Activated CD4-positive, alpha-beta T cell treated with anti-CD3 and anti-CD28 coated beads for 36 hours (primary cell): ENCODE results near the gene CAPG. TPM values are rescaled to one million over a fixed set of nuclear protein-coding genes. Genes with fewer than 3 reads are reported as not detected.
"Not testable (repeated sequence)": the region's sequence is repeated elsewhere in the genome, so short reads cannot be mapped to it uniquely, and the experiment has no call there.

Source experiments
- ATAC-seq: fragments of 200-7000 bp; cut with Tn5 transposase; one replicate; pipeline ENCODE4 v1.10.0; 2021; ENCODE audit warnings: mild to moderate bottlenecking, moderate library complexity
- CTCF ChIA-PET: fragments of 350-600 bp; sonication (Branson Sonifier 250); formaldehyde crosslinking; loops from one replicate; lab custom pipeline; 2021; ENCODE audit warnings: antibody characterized with exemption; lab: Charles Lee
- POLR2A ChIA-PET: fragments of 350-600 bp; sonication (Branson Sonifier 250); formaldehyde crosslinking; loops from one replicate; lab custom pipeline; 2021; ENCODE audit warnings: antibody characterized with exemption, inconsistent platforms; lab: Charles Lee
- DNase-seq: peaks from one replicate; pipeline ENCODE4 v3.0.0-alpha.2; 2020
- H3K27ac Mint-ChIP-seq: one replicate; pipeline ENCODE4 v1.8.0; 2021; ENCODE audit warnings: mixed read lengths
- H3K27me3 Mint-ChIP-seq: one replicate; pipeline ENCODE4 v1.8.0; 2021; ENCODE audit warnings: mixed read lengths
- H3K36me3 Mint-ChIP-seq: one replicate; pipeline ENCODE4 v1.8.0; 2021; ENCODE audit warnings: low read depth, mixed read lengths
- H3K4me1 Mint-ChIP-seq: one replicate; pipeline ENCODE4 v1.8.0; 2021; ENCODE audit warnings: mixed read lengths
- H3K4me3 Mint-ChIP-seq: one replicate; pipeline ENCODE4 v1.8.0; 2021; ENCODE audit warnings: mild to moderate bottlenecking, moderate library complexity, mixed read lengths
- H3K9me3 Mint-ChIP-seq: one replicate; pipeline ENCODE4 v1.8.0; 2021; ENCODE audit warnings: low read depth, mixed read lengths
- intact Hi-C, 2 experiments: fragments of 100-400 bp; cut with DNase I in 1 of 2; cut with micrococcal nuclease in 1 of 2; formaldehyde crosslinking; loops; one replicate each; pipeline versions ENCODE4 v1.14.2 to v1.15.1; 2022 to 2024; cut with DNase I, micrococcal nuclease
- total RNA-seq, 2 experiments: library from RNA; stranded (reverse); gene quantifications; one replicate each; pipeline ENCODE4 v1.2.3, GENCODE V29; 2021

CAPG gene
- total RNA-seq, 2 experiments from 2014 or later = 28.3 to 45.6 TPM

- intact Hi-C loops = no loop called here
- Mint-ChIP-seq H3K4me3 (no peak overlapping the region), H3K9me3 (no peaks in the 10 kb centered on the region), H3K4me1 (no peaks in the 10 kb centered on the region), H3K27me3 (no peaks in the 10 kb centered on the region), H3K27ac (no peak overlapping the region), H3K36me3 (no peaks in the 10 kb centered on the region)
- no peak for DNase-seq
- ATAC-seq = no peak
- POLR2A ChIA-PET = no interaction called here
- CTCF ChIA-PET = interaction anchor here (0.6 to 0.8 kb wide), 2 partner anchors 9 to 101 kb away, joined by 3 to 4 read pairs; no protein-coding TSS in a partner anchor
Measured at GRCh38 chr2:85447222-85447585, 37.0 kb upstream of the CAPG start.

DNA sequence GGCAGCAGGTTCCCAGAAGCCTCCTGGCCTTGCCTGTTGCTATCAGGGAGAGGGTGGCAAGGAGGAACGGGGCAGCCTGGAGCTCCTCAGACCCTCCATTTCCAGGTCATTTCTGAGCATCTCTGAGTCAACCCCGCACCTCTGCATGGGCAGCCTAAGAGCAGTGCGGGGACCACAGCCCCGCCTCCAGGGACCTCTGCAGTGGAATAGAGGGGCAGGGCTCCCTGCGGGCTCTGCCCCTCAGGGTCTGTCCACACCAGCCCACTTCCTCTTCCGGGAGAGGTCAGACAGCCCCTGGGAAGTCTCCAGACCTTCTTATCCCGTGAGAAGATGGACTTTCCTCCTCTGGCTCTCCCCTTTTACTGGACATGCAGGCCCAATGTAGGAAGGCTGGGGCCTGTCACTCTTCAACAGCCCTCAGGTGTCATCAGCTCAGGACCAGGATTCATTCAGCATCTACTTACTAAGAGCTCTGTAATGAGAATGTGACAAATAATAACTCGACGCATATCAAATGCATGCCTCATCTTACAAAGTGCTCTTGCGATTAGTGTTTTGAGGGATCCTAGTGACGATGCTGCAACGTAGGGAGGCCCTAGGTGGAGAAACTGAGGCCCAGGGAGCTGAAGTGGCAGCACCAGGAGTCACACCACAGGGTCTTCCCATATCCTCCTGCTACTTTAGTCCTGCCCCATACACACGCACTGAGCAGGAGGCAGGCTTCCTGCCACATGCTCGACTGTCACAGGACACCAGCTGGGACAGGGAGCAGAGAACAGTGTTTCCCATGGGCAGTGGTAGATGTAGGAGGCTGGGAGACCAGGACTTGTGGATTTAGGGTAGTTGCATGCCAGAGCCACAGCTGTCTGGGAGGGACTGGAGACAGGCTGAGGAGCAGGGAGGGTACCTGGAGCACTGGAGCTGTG lies 36.4 kb upstream of the CAPG start:
- Mint-ChIP-seq H3K27ac (no peak overlapping the region), H3K4me3 (no peak overlapping the region), H3K4me1 (no peaks in the 10 kb centered on the region), H3K36me3 (no peaks in the 10 kb centered on the region), H3K27me3 (no peaks in the 10 kb centered on the region), H3K9me3 (no peaks in the 10 kb centered on the region)
- ChIA-PET CTCF (interaction anchor here (0.5 to 0.9 kb wide), 4 partner anchors 8 to 102 kb away, joined by 3 to 4 read pairs (median 3); no protein-coding TSS in a partner anchor), POLR2A (interaction anchor here (0.6 kb wide), 1 partner anchor 117 kb away, joined by 5 read pairs; no protein-coding TSS in a partner anchor)
- intact Hi-C loops = no loop called here
- no peak for DNase-seq
- no peak for ATAC-seq

- intact Hi-C loops = no loop called here
- no peak overlapping the region for H3K4me3 Mint-ChIP-seq
- H3K27me3 Mint-ChIP-seq = no peaks in the 10 kb centered on the region
- DNase-seq (no peak), ATAC-seq (no peak)
- H3K27ac Mint-ChIP-seq = no peak overlapping the region
- H3K36me3 Mint-ChIP-seq = no peaks in the 10 kb centered on the region
- H3K9me3 Mint-ChIP-seq = no peaks in the 10 kb centered on the region
- ChIA-PET POLR2A (no interaction called here), CTCF (interaction anchor here (0.6 to 1.0 kb wide), 5 partner anchors 10 to 268 kb away, joined by 3 to 4 read pairs (median 3); no protein-coding TSS in a partner anchor)
- H3K4me1 Mint-ChIP-seq = no peaks in the 10 kb centered on the region
Measured at GRCh38 chr2:85445316-85446295, 35.4 kb upstream of the CAPG start.

DNA sequence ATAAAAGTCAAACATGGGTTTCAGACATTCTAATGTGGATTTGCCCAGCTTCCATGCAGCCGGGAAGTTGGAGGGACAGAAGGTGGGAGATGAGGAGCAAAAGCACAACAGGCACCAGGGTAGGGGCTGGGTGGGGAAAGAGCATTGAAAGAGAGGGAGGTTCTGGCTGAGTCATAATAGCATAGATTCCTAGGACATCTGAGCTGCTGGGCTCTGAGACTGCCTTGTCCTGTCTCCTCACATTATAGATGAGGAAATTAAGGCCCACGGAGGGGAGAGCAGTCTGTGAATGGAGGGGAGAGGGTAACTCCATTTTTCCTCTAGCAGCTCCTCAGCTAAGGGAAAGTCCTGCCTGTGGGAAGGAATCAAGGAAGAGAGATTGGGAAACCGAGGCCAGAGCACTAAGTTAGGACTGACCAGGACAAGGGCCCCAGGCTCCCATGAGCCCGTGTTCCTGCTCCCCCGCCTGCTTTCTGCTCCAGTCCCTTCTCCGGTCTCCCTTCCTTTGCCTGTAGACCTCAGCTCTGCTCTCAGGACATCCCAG lies 34.5 kb upstream of the CAPG start:
- ChIA-PET POLR2A (no interaction called here), CTCF (interaction anchor here (1.0 kb wide), 1 partner anchor 9 kb away, joined by 3 read pairs; no protein-coding TSS in a partner anchor)
- intact Hi-C loops = no loop called here
- ATAC-seq (no peak), DNase-seq (no peak)
- no peaks in the 10 kb centered on the region for H3K9me3 Mint-ChIP-seq
- no peak overlapping the region for H3K4me3 Mint-ChIP-seq
- no peaks in the 10 kb centered on the region for H3K27me3 Mint-ChIP-seq
- H3K36me3 Mint-ChIP-seq = no peaks in the 10 kb centered on the region
- H3K27ac Mint-ChIP-seq = no peak overlapping the region
- H3K4me1 Mint-ChIP-seq = peaks cover 6% of the 10 kb centered on the region

DNA sequence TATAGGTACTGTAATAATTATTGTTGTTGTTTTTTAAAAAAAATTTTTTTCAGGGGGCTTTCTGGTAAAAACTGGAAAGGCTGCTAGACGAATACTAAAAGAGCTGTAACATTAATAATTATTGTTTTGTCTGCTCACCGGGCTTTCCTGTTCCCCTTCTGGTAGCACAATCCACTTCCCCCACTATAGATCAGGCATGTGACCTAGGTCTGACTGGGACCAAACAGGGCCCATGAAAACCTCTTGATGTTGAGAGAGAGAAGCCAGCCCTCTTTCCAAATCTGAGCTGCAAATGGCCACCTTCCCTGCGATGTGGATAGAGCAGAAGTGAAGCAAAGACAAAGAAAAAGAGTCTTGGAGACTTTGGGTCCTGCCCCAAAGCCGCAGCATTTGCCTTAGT lies 31.7 kb upstream of the CAPG start:
- Mint-ChIP-seq H3K9me3 (no peaks in the 10 kb centered on the region), H3K4me1 (peaks cover 28% of the 10 kb centered on the region), H3K4me3 (no peak overlapping the region), H3K36me3 (no peaks in the 10 kb centered on the region), H3K27me3 (no peaks in the 10 kb centered on the region), H3K27ac (no peak overlapping the region)
- no peak for DNase-seq
- intact Hi-C loops = no loop called here
- ChIA-PET POLR2A (no interaction called here), CTCF (interaction anchor here (0.6 to 1.4 kb wide), 3 partner anchors 109 to 445 kb away, joined by 4 to 6 read pairs (median 4); no protein-coding TSS in a partner anchor)
- no peak for ATAC-seq

GRCh38 chr2:85440729-85441128 lies 30.6 kb upstream of the CAPG start:
- Mint-ChIP-seq H3K4me1 (peaks cover 28% of the 10 kb centered on the region), H3K36me3 (no peaks in the 10 kb centered on the region), H3K9me3 (no peaks in the 10 kb centered on the region), H3K4me3 (no peak overlapping the region), H3K27me3 (no peaks in the 10 kb centered on the region), H3K27ac (peak overlapping the region; percentile 29)
- intact Hi-C loops = no loop called here
- no peak for DNase-seq
- ChIA-PET CTCF (interaction anchor here (0.8 to 1.2 kb wide), 2 partner anchors 9 to 50 kb away, joined by 3 read pairs; no protein-coding TSS in a partner anchor), POLR2A (interaction anchor here (4.5 kb wide), 1 partner anchor 98 kb away, joined by 16 read pairs; the partner anchor contains the start of gene MAT2A)
- ATAC-seq = no peak

DNA sequence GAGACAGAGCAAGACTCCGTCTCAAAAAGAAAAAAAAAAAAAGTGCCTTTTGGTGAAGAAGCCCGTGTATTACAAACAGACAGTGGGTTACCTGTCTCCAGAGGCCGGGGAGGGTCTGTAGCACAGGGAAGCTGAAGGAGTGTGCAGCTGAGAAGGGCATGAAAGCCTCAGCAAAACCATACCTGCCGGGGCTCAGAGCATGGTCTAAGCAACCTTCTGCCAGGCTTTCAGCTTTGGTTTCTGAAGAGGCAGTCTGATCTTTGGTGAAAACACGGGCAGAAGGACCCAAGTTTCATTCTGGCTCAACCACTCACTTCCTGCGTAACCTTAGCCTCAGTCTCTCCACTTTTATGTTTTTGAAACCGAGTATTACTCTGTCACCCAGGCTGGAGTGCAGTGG lies 29.8 kb upstream of the CAPG start:
- intact Hi-C loops = loop anchor here in 1 of 2 experiments (2.0 kb wide), 1 partner anchor 99 kb away; the partner anchor contains the start of gene MAT2A
- H3K4me1 Mint-ChIP-seq = peaks cover 28% of the 10 kb centered on the region
- H3K4me3 Mint-ChIP-seq = peak overlapping the region; percentile 73
- peak; percentile 52 for ATAC-seq
- H3K9me3 Mint-ChIP-seq = no peaks in the 10 kb centered on the region
- peak overlapping the region; percentile 93 for H3K27ac Mint-ChIP-seq
- CTCF ChIA-PET = interaction anchor here (0.7 to 1.2 kb wide), 2 partner anchors 8 to 15 kb away, joined by 3 to 4 read pairs; no protein-coding TSS in a partner anchor
- POLR2A ChIA-PET = interaction anchor here (4.5 kb wide), 1 partner anchor 99 kb away, joined by 16 read pairs; the partner anchor contains the start of gene MAT2A
- H3K36me3 Mint-ChIP-seq = no peaks in the 10 kb centered on the region
- H3K27me3 Mint-ChIP-seq = no peaks in the 10 kb centered on the region
- peak; percentile 57 for DNase-seq

DNA sequence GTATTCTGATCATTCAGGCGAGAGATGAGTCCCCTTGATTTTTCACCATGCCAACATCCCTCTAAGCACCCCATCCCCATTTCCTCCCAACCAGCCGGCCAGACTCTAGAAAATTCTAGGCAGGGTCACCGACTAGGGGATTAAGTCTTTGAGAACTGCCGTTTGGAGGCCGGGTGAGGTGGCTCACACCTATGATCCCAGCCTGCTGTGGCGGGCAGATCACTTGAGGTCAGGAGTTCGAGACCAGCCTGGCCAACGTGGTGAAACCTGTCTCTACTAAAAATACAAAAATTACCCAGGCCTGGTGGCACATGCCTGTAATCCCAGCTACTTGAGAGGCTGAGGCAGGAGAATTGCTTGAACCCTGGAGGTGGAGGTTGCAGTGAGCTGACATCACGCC lies 29.4 kb upstream of the CAPG start:
- Mint-ChIP-seq H3K4me3 (peak overlapping the region; percentile 73), H3K27ac (peak overlapping the region; percentile 93), H3K4me1 (peaks cover 28% of the 10 kb centered on the region)
- not testable (repeated sequence) for H3K27me3 Mint-ChIP-seq, H3K36me3 Mint-ChIP-seq, H3K9me3 Mint-ChIP-seq, DNase-seq, ATAC-seq
- intact Hi-C loops = loop anchor here in 1 of 2 experiments (2.0 kb wide), 1 partner anchor 99 kb away; the partner anchor contains the start of gene MAT2A
- ChIA-PET CTCF (interaction anchor here (0.7 to 1.2 kb wide), 2 partner anchors 8 to 14 kb away, joined by 3 to 4 read pairs; no protein-coding TSS in a partner anchor), POLR2A (interaction anchor here (4.5 kb wide), 1 partner anchor 99 kb away, joined by 16 read pairs; the partner anchor contains the start of gene MAT2A)

DNA sequence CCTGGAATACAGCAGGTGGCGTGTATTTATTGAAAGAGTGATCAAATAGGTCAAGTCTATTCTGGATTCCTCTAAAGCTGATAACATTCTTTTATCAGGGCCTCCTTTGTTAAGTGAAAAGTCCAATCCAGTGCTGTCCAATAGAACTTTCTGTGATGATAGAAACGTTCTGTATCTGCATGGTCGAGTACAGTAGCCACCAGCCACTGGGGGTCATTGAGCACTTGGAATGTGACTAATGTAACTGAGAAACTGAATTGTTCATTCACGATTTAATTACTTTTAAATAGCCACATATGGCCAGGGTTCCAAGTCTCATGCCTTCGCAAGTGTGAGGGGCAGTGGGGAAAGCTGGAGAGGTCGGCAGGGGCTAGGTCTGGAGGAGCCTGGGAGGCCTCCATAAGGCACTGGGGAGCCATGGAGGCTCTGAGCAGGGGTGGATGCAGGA lies 28.9 kb upstream of the CAPG start:
- Mint-ChIP-seq H3K27ac (peak overlapping the region; percentile 93), H3K4me1 (peaks cover 28% of the 10 kb centered on the region), H3K9me3 (no peaks in the 10 kb centered on the region), H3K27me3 (no peaks in the 10 kb centered on the region), H3K4me3 (peak overlapping the region; percentile 73), H3K36me3 (no peaks in the 10 kb centered on the region)
- ATAC-seq (no peak), DNase-seq (no peak)
- ChIA-PET POLR2A (interaction anchor here (4.5 kb wide), 1 partner anchor 100 kb away, joined by 16 read pairs; the partner anchor contains the start of gene MAT2A), CTCF (interaction anchor here (0.7 to 1.1 kb wide), 3 partner anchors 8 to 199 kb away, joined by 3 to 6 read pairs (median 5); no protein-coding TSS in a partner anchor)
- intact Hi-C loops = loop anchor here in 1 of 2 experiments (2.0 kb wide), 1 partner anchor 100 kb away; the partner anchor contains the start of gene MAT2A
